CD4-positive, alpha-beta T cell treated with Interleukin-21 for 1 hour (primary cell): ENCODE data around the gene WFDC11.

ENCODE experiments used
- DNase-seq: peaks from one replicate; pipeline ENCODE4 v3.0.0-alpha.2; 2020

Gene WFDC11

GRCh38 chr20:45621593-45621992 is 48.4 kb downstream of the WFDC11 start:
- no peak for DNase-seq

GRCh38 chr20:45617591-45617990 is 52.4 kb downstream of the WFDC11 start:
- no peak for DNase-seq

- DNase-seq, result no peak
These were observed 57.7 kb downstream of the WFDC11 start for GRCh38 chr20:45612314-45612713.

GRCh38 chr20:45611054-45611453 is 59.0 kb downstream of the WFDC11 start:
- no peak for DNase-seq

- DNase-seq, result no peak
These were observed 62.2 kb downstream of the WFDC11 start for GRCh38 chr20:45607810-45608209.
